HG03097 (cell line): ENCODE data around the gene SERPINB10.

Source experiments
- ATAC-seq: cut with Tn5 transposase; IDR thresholded peaks from one replicate; pipeline ENCODE4 v1.9.1; 2021; ENCODE audit not compliant: unreplicated experiment, low FRiP score

SERPINB10 gene, protein sequence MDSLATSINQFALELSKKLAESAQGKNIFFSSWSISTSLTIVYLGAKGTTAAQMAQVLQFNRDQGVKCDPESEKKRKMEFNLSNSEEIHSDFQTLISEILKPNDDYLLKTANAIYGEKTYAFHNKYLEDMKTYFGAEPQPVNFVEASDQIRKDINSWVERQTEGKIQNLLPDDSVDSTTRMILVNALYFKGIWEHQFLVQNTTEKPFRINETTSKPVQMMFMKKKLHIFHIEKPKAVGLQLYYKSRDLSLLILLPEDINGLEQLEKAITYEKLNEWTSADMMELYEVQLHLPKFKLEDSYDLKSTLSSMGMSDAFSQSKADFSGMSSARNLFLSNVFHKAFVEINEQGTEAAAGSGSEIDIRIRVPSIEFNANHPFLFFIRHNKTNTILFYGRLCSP

DNA sequence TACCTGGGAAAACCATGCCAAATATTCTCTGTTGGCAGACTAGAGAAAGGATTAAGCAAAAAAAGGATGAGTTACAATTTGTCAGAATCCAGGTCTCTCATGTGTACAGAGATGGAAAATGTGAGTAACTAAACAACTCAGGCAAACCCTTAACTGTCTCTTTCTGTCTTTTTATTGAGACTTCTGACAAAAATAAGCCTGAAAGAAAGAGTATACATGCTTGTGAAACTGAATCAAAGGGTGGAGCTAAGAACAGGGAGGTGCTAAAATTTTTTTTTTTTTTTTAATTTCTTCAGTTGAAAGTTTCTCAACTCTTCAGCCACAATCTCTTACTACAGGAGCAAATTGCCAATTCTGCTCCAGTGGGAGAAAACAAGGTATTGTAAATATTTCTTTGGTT, at the start of gene SERPINB10:
Gene SERPINB10, plus strand, starts transcription at position 295 of the 400 bp plus-strand sequence. CDS start 7,553 bp downstream, outside the sequence.
- no peak for ATAC-seq

- no peak for ATAC-seq
Observed at GRCh38 chr18:63858456-63858855, 49.3 kb upstream of the SERPINB10 start.

DNA sequence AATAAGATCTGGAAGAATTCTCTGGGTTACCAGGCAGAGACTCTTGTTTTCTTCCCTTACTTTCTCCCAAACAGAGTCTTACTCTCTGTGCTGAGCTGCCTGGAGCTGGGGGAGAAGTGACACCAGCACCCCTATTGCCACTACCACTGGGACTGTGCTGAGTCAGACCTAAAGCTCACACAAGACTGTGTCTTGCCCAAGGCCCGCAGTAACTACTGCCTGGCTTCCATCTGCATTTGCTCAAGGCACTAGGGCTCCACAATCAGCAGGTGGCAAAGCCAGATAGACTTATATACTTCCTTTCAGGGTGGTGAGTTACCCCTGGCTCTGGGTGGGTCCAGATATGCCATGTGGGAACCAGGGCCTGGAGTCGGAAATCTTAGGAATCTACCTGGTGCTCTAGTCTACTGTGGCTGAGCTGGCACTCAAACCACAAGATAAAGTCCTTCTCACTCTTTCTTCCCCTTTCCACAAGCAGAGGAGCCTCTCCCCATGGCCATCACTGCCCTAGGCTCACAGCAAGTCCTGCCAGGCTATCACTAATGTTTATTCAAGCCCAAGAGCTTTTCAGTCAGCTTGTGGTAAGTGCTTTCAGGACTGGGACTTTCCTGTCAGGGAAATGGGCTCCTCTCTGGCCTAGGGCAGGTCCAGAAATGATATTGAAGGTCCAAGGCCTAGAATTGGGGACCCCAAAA, 47.8 kb upstream of the SERPINB10 start:
- no peak for ATAC-seq

DNA sequence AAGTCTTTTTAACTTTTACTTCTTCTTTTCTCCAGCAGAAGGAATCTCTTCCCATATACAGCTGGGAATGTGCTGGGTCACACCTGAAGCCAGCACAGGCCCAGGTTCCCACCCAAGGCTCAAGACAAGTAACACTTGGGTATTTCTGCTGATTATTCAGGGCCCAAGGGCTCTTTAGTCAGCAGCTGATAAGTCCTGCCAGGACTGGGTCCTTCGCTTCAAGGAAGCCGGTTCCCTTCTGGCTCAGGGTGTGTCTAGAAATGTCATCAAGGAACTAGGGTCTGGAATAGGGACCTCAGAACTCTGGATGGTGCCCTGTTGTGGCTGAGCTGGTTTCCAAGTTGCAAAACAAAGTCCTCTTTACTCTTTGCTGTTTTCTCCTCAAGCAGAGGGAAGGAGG, 47.2 kb upstream of the SERPINB10 start:
- no peak for ATAC-seq

DNA sequence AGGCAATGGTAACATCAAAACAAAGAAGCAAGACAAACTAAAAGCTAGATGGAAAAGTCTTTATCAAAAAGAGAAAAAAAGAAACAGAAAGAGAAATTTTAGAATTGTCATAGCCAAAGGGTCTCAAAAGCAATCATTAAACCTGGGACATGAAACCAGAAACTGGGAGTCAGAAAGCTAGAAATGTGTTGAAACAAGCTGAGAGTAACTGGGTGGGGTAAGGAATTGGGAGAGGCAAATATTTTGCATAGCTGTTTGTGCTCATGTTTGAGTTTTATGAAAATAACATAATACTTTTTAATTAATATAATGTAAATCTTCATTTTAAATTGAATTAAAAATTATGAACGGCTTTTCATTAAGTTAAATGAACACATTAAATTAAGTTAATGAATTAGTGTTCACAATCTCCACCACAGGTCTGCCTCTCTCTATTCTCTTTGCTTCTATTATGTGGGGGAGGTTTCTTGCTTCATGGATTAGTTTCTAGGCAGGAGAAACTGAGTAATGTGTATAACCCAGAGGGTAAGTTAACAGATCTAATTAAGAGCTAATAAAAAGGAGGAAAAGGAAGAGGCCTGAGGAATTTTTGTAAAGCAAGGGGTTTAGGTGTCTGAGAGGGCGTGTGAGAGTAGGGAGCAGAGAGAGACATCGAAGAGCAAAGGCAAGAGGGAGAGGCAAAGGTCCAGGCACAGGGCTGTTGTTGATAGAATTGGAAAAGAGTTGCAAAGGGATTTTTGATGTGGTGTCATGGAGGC, 40.2 kb upstream of the SERPINB10 start:
- no peak for ATAC-seq

- no peak for ATAC-seq
Observed at GRCh38 chr18:63868546-63868945, 39.2 kb upstream of the SERPINB10 start.

DNA sequence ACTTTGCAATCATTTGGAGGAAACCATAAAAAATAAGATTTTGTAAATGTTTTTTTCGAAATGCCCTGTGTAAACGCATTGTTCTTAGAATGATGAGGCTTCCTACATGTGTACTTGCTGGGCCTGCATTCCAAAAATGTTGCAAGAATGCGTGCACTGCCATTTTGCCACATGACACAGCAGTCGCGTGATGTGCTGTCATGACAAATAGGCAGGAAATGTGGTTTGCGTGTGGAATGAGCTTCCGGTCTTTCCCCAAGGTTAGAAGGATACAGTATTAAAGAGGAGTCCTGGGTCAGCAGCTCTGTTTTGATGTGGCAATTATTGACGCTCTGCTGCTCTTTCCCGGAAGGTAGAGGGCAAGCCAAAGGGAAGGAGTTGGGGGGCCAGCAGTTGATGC, 38.4 kb upstream of the SERPINB10 start:
- ATAC-seq: no peak

- ATAC-seq: no peak
Observed at GRCh38 chr18:63869851-63870250, 37.9 kb upstream of the SERPINB10 start.

DNA sequence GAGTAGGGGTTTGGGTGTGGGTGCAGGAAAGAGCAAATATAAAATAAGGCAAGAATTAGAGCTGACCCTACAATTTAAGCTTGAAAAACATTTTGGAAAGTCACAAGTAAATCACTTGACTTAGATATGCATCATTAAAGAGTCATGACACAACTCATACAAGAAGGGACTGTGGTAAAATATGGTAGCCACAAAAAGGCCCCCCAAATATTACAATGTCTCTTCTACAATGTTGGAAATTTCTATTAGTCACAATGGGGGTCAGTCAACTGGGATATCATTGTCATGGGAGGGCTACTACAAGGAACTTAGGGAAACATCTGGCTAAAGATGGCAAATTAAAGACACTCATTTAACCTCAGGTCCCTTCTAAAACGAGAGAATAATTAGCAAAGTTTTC, 35.9 kb upstream of the SERPINB10 start:
- ATAC-seq: no peak

GRCh38 chr18:63872586-63872985, 35.2 kb upstream of the SERPINB10 start:
- ATAC-seq: no peak

DNA sequence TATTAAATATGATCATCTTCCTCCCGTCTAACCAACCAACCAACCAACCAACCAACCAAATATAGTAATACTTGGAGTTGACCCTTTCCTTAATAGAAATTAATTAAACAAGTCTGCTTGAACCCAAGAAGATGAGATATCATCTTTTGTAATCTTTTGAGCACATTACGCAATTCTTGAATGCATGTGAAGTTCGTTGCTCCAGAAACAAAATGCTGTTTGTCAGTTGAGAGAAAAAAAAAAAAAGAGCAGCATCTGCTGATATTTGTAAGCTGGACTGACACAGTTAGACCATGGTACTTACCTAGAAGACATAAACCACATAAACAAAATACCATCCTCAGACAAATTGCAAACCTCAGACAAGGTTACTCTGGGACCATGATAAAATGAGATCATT, 29.4 kb upstream of the SERPINB10 start:
- ATAC-seq: no peak

GRCh38 chr18:63878925-63879324, 28.8 kb upstream of the SERPINB10 start:
- ATAC-seq: no peak

DNA sequence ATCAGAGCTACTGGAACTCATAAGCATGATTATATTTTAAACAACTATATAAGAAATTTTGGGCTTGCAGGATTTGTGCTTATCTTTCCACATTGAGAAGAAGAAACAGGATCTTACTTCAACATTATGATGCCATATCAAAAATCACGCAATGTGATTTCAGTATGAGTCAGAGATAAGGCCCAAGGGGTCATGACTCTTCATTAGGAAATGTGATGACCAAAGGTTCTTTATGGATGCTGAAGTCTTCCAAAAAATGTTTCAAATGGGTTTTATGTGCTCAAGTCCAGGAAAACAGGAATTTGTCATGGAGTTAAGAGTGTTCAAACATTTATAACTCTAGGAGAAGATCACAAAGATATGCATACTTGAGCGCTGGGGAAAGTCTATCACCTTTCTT, 28.0 kb upstream of the SERPINB10 start:
- ATAC-seq: no peak

DNA sequence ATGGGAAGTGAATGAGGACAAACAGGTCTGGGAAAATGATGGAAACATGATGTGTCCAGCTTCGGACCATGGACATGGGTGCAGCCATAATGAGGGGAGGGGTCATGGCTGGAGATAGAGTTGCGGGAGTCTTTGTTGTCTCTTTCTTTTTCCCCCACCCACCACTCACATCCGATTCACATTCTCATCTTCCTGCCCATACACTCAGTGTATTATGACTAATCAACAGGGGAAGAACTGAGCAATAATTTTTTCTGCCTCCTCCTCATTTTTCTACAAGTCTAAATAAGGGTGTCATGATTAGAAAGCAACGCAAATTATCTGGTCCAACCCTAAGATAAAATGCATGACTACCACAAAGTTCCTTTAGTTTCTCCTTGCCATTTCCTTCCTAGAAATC, 25.9 kb upstream of the SERPINB10 start:
- ATAC-seq: no peak

DNA sequence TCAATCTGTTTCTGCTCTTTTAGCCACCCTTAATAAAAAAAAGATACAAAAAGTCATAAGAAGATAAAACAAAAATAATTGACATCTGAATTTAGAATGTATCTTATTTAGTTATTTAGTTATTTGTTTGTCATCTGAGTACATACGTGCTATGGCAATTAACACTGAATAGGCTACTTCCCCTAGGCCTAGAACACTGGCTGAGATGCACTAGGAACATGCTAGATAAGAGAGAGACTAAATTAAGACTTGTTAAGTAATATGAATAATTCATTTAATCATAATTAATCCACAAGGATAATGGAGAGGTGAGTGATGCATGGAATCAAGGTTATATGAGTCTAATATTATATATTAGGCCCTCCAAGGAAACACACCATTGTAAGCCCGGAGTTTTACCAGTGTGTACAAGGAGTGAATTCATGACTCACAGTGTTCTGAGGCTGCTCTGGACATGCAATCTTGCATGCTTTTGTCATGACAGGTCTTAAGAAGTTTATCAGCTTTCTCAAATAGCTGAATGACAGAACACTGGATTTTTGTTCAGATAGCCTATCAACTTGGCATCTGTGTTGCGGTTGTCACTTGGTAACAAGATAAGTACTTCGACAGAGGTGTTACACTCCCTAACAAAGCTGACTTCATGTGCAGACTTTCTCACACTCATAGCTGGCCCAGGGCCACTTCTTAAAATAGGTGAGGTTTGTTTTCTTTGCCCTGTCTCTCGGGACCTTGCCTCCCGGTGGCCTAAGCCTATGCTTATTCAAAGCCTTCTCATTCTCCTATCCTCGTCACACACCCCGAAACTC, 25.2 kb upstream of the SERPINB10 start:
- no peak for ATAC-seq

DNA sequence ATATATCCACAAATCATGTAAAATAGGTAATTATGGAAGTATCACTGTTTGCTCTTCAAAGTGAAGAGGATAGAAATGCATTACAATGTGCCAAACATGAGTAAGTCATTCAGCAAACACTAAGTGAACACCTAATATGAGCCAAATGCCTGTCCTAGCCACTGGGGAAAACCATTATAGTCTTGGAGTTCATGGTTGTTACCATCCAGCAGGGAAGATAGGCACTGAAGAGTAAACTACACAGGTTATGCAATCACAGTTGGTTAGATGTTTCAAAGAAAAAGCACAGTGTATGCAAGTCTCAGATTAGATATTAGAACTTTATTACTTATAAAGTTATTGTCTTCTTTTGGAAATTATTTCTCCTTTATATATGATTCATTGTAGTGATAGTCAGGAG, 24.1 kb upstream of the SERPINB10 start:
- ATAC-seq: no peak

DNA sequence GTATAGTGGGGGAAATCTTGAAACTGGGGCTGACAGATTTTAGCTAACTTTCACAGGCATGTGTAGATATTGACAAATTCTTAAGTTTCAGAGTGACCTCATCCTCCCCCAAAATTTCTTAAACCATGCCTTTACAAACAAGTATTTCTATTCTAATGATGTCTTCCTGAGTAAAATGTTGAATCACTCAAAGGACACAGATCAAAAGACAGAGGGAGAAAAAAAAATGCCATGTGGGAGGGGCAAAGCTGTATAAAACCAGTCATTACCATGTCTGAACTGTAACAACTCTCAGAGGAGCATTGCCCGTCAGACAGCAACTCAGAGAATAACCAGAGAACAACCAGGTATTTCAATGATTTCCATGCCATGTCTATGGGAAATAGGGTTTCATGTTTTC, 20.3 kb upstream of the SERPINB10 start, which contains the start of gene SERPINB2:
Gene SERPINB2, plus strand, starts transcription at position 282 of the 400 bp plus-strand sequence. CDS start 3,740 bp downstream, outside the sequence.
- ATAC-seq: no peak

DNA sequence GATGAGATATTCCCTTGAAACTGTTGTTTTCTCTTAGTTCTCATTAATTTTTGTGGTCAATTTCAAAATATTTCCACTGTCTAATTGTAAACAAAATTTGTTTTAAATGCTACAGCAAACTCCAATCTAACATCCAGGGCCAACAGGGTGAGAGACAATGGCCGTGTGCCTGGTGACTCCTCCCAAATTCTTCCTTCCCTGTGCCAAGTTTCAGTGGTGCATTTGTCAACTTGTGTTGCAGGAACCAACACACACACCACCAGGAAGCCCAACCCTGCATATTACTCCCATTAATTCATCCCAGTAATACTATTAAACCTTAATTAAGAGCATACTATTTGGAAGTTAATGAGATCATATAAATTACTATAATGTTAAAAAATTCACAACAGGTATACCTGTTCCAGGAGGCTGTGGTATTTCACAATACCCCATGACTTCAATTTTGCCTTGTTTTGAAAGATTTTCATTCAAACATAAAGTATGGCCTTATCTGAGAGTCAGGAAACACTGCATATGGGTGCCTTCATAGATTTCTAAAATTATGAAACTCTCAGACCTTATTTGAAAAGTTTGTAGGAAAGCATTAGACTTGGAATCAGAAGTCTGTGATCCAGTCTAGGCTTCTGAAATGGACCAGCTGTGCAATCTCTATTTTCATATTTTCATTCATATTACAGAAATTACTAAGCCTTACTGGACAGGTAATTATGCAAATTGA, 19.1 kb upstream of the SERPINB10 start:
- ATAC-seq: no peak

- ATAC-seq: no peak
Observed at GRCh38 chr18:63889626-63890025, 18.1 kb upstream of the SERPINB10 start.
